ENCODE data around the gene ART1. TPM values are rescaled to one million over a fixed set of nuclear protein-coding genes. Genes with fewer than 3 reads are reported as not detected.
A peak's percentile ranks its signal among the peaks of the same experiment; 100 is the strongest.

ART1 gene
- total RNA-seq, 2 experiments from 2014 or later = not detected

DNA sequence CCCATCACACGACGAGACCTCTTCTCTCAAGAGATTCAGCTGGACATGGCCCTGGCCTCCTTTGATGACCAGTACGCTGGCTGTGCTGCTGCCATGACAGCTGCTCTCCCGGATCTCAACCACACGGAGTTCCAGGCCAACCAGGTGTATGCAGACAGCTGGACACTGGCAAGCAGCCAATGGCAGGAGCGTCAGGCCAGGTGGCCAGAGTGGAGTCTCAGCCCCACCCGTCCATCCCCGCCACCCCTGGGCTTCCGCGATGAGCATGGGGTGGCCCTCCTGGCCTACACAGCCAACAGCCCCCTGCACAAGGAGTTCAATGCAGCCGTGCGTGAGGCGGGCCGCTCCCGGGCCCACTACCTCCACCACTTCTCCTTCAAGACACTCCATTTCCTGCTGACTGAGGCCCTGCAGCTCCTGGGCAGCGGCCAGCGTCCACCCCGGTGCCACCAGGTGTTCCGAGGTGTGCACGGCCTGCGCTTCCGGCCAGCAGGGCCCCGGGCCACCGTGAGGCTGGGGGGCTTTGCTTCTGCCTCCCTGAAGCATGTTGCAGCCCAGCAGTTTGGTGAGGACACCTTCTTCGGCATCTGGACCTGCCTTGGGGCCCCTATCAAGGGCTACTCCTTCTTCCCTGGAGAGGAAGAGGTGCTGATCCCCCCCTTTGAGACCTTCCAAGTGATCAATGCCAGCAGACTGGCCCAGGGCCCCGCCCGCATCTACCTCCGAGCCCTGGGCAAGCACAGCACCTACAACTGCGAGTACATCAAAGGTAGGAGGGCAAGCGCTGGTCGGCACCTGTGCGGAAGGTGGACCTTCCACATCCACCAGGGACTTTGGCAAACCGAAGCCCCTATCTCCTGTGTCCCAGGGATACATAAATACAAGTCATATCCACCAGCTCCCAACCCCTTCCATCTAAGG, 14.9 kb downstream of the ART1 start:
- Mint-ChIP-seq H3K4me1 (ENCODE audit: low read depth) (no peaks in the 10 kb centered on the region), H3K27ac (no peak overlapping the region), H3K4me3 (no peak overlapping the region), H3K36me3 (ENCODE audit: low read depth) (peaks cover 5% of the 10 kb centered on the region), H3K9me3 (ENCODE audit: insufficient read depth) (no peaks in the 10 kb centered on the region), H3K27me3 (ENCODE audit: low read depth) (peaks cover 13% of the 10 kb centered on the region)
- no peak for ATAC-seq
- ChIA-PET POLR2A (no interaction called here), CTCF (no interaction called here)
- no peak for DNase-seq

DNA sequence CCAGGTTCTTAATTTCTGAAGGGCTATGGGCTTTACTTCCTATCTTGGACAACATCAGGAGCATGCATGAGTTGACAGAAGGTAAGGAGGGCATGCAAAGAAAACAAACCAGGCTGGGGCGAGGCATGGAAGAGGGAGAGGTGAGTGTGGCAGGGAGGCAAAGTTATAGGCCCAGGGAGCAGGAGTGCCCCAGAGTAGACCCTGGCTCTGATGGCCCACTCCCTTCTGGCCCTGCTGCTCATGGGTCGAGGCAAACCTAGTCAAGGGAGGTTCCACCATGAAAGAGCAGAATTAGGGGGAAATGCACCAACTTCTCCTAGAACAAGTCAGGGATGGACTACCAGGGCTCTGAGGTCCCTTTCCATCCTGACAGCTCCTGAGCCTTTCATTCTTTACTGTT, 16.0 kb downstream of the ART1 start:
- POLR2A ChIA-PET = no interaction called here
- no peak for ATAC-seq
- DNase-seq = no peak
- no peaks in the 10 kb centered on the region for H3K9me3 Mint-ChIP-seq (ENCODE audit: insufficient read depth)
- H3K36me3 Mint-ChIP-seq (ENCODE audit: low read depth) = peaks cover 15% of the 10 kb centered on the region
- H3K27ac Mint-ChIP-seq = no peak overlapping the region
- H3K4me3 Mint-ChIP-seq = no peak overlapping the region
- CTCF ChIA-PET = no interaction called here
- no peaks in the 10 kb centered on the region for H3K4me1 Mint-ChIP-seq (ENCODE audit: low read depth)
- peaks cover 7% of the 10 kb centered on the region for H3K27me3 Mint-ChIP-seq (ENCODE audit: low read depth)

DNA sequence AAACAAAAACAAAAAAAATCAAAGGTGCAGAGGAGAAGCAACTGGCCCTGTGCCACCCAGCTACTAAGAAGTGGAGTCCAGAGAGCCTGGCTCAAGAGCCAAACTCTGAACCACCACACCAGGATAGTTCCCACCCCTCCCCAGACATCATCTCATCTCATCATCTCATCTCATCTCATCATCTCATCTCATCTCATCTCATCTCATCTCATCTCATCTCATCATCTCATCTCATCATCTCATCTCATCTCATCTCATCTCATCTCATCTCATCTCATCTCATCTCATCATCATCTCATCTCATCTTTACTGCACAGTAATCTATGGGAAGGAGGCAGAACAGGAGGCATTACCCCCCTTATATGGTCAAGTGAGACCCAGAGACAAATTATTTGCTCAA, 17.9 kb downstream of the ART1 start:
- no peaks in the 10 kb centered on the region for H3K9me3 Mint-ChIP-seq (ENCODE audit: insufficient read depth)
- H3K4me1 Mint-ChIP-seq (ENCODE audit: low read depth) = no peaks in the 10 kb centered on the region
- H3K36me3 Mint-ChIP-seq (ENCODE audit: low read depth) = peaks cover 16% of the 10 kb centered on the region
- no peak overlapping the region for H3K4me3 Mint-ChIP-seq
- no peak overlapping the region for H3K27ac Mint-ChIP-seq
- DNase-seq (no peak), ATAC-seq (no peak)
- H3K27me3 Mint-ChIP-seq (ENCODE audit: low read depth) = peaks cover 4% of the 10 kb centered on the region
- POLR2A ChIA-PET = interaction anchor here (0.6 kb wide), 1 partner anchor 521 kb away, joined by 3 read pairs; no protein-coding TSS in a partner anchor
- CTCF ChIA-PET = no interaction called here

DNA sequence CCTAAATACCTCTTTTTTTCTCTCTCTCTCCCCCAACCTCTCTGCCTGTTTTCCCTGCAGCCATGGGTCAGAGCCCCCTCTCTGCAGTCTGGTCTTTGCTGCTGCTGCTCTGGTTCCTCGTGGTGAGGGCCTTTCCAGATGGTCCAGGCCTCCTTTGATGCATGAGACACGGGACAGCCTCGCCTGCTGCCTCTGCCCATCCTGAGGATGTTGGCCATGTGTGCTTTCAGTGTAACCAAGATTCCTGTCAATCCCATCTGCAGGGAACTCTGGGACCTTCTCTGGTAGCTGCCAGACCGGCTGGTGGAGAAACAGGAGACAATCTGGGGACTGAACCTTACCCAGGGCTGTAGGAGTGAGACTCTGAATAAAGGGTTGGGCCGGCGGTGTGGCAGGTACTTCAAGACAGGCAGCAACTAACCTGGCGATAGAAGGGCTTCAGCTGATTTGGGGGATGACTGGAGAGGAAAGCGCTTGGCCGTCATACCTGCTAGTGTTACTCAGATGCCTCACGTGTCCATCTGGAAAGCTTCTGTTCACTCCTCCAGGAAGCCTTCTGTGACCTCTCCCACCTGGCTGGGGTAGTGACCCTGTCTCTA, 19.2 kb downstream of the ART1 start:
- Mint-ChIP-seq H3K27me3 (ENCODE audit: low read depth) (no peaks in the 10 kb centered on the region), H3K4me1 (ENCODE audit: low read depth) (no peaks in the 10 kb centered on the region), H3K27ac (no peak overlapping the region), H3K4me3 (no peak overlapping the region), H3K36me3 (ENCODE audit: low read depth) (peaks cover 18% of the 10 kb centered on the region), H3K9me3 (ENCODE audit: insufficient read depth) (no peaks in the 10 kb centered on the region)
- ChIA-PET CTCF (no interaction called here), POLR2A (no interaction called here)
- DNase-seq (no peak), ATAC-seq (no peak)

DNA sequence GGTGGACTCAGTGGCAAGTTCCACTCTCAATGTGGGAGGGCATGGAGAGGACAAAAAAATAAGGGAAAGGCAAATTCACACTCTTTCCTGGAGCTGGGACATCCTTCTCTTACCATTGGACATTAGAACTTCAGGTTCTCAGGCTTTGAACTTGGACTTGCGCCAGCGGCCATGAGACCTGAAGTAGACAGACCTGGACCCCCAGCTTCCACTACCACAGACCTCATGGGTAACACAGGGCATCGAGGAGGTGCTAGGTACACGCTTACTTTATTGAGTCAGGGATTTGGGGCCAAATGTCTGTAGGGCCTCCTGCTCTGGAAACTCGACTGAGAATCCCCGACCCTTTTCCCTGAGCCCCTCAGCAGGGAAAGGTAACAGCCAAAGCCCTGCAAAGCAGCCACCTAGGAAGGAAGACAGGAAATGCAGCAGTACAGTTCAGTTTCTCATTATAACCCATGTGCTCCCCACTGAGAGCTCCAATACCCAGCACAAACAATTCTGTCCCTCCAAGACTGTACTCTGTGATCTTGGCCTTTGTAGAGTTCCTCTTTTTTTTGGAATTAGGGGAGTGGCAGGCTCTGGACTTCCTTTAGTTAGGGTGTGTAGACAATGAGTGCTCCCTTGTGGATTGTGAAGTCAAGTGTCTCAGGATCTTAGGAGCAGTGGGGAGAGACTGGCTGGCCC, 20.6 kb downstream of the ART1 start:
- DNase-seq (no peak), ATAC-seq (no peak)
- H3K9me3 Mint-ChIP-seq (ENCODE audit: insufficient read depth) = no peaks in the 10 kb centered on the region
- no peak overlapping the region for H3K27ac Mint-ChIP-seq
- ChIA-PET CTCF (no interaction called here), POLR2A (interaction anchor here (0.6 kb wide), 1 partner anchor 13 kb away, joined by 4 read pairs; no protein-coding TSS in a partner anchor)
- peaks cover 22% of the 10 kb centered on the region for H3K36me3 Mint-ChIP-seq (ENCODE audit: low read depth)
- no peaks in the 10 kb centered on the region for H3K27me3 Mint-ChIP-seq (ENCODE audit: low read depth)
- no peaks in the 10 kb centered on the region for H3K4me1 Mint-ChIP-seq (ENCODE audit: low read depth)
- H3K4me3 Mint-ChIP-seq = no peak overlapping the region

DNA sequence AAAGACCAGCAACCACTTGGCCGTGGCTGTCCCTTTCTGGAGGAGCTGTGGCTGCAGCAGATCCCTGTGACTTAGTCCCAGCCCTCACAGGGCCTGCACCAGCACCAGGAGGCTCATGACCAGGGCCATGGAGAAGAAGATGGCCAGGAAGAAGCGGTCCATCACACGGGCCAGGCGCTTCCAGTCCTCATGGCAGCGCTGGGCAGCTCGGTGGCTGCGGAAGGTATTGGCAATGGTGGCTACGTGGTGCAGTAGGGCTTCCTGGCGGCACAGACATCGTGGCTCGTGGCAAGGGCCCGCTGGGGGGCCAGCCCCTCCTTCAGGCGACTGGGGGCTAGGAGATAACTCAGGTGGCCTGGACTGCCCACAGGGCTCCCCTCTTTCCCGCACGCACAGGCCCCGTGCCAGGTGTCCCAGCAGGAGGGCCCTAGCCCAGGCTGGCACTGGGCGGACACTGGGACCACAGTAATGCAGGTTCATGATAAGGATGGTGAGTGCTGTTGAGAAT, 21.1 kb downstream of the ART1 start:
- H3K4me1 Mint-ChIP-seq (ENCODE audit: low read depth) = no peaks in the 10 kb centered on the region
- DNase-seq (no peak), ATAC-seq (no peak)
- H3K27me3 Mint-ChIP-seq (ENCODE audit: low read depth) = no peaks in the 10 kb centered on the region
- ChIA-PET POLR2A (no interaction called here), CTCF (no interaction called here)
- no peaks in the 10 kb centered on the region for H3K9me3 Mint-ChIP-seq (ENCODE audit: insufficient read depth)
- no peak overlapping the region for H3K27ac Mint-ChIP-seq
- no peak overlapping the region for H3K4me3 Mint-ChIP-seq
- peaks cover 22% of the 10 kb centered on the region for H3K36me3 Mint-ChIP-seq (ENCODE audit: low read depth)

DNA sequence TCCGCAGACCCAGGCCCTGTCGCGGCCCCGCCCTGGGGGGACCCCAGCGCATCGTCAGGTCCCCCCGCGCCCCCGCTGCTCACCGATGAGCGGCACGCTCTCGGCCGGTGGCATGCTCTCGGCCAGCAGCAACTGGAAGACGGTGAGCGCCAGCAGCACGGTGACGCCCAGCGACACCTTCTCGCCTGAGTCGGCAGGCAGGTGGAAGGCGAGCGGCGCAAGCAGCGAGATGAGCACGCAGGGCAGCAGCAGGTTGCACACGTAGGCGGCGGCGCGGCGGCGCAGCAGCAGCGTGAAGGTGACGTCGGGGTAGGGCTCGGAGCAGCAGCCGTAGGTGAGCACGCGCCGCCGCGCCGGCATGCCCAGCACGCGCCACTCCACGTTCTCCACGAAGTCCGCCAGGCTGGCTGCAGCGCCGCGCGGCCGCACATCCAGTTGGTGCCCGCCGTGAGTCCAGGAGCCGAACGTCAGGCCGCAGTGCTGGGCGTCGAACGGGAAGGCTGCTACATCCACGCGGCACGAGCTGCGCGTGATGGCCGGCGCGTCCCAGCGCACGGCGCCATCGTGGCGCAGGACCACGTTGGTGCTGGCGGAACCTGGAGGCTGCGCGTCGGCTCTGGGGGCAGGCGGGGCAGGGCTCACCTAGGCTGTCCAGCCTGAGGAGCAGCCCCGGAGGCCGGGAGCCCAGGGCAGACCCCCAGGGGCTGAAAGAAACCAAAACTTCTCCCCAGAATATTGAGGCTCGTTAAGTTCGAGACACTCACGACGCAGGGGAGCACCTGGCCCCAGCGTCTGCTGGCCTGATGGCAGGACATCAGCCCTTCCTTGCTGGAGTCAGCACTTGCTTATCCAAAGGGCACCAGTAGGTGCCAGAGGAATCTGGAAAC, 22.5 kb downstream of the ART1 start:
- peaks cover 22% of the 10 kb centered on the region for H3K36me3 Mint-ChIP-seq (ENCODE audit: low read depth)
- POLR2A ChIA-PET = no interaction called here

DNA sequence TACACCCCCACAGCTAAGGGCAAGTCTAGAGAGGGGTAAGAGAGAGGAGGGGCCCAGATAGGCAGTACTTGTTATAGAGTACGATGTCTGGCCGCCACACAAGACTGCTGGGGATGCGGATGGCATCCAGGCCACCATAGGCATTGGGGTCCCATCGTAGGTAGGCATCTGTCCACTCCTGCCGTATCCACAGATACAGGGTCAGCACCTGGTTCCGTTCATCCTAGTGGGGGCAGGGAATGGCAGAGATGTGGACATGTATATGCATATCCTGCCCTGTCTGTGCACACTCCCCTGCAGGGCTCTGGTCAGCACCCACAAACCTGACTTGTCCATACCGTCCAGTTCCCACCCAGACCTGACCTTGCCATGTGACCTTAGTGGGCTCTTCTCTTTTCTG, 24.2 kb downstream of the ART1 start:
- no peak overlapping the region for H3K4me3 Mint-ChIP-seq
- ATAC-seq (no peak), DNase-seq (no peak)
- no peaks in the 10 kb centered on the region for H3K4me1 Mint-ChIP-seq (ENCODE audit: low read depth)
- H3K36me3 Mint-ChIP-seq (ENCODE audit: low read depth) = peaks cover 24% of the 10 kb centered on the region
- no peaks in the 10 kb centered on the region for H3K9me3 Mint-ChIP-seq (ENCODE audit: insufficient read depth)
- POLR2A ChIA-PET = no interaction called here
- peak overlapping the region; percentile 22 for H3K27ac Mint-ChIP-seq
- H3K27me3 Mint-ChIP-seq (ENCODE audit: low read depth) = no peaks in the 10 kb centered on the region
- CTCF ChIA-PET = no interaction called here

More for the DNA sequence above, 22.5 kb downstream of the ART1 start:
- ATAC-seq (no peak), DNase-seq (no peak)
- Mint-ChIP-seq H3K27me3 (ENCODE audit: low read depth) (no peaks in the 10 kb centered on the region), H3K4me1 (ENCODE audit: low read depth) (no peaks in the 10 kb centered on the region), H3K9me3 (ENCODE audit: insufficient read depth) (no peaks in the 10 kb centered on the region), H3K4me3 (no peak overlapping the region), H3K27ac (no peak overlapping the region)
- CTCF ChIA-PET = no interaction called here

DNA sequence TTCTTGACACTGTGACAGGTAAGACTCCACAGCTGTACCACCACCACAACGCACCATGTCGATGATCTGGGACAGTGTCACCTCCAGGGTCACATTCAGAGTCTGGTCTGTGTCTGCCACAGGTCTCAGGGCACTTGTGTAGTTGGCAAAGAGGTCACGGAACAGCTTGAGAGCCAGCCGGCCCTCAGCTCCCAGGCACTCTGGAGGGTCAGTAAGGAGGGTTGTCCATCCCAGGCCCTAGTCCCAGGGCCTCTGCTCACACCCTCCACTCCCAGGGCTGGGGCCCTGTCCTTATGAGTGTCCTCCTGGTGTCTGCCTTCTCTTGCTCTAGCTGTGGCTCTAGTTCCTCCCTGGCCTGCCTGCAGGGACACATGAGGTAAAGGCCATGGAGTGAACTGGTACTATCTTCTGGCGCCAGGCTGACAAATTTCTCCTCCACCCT, 24.8 kb downstream of the ART1 start:
- no peak for DNase-seq
- CTCF ChIA-PET = no interaction called here

DNA sequence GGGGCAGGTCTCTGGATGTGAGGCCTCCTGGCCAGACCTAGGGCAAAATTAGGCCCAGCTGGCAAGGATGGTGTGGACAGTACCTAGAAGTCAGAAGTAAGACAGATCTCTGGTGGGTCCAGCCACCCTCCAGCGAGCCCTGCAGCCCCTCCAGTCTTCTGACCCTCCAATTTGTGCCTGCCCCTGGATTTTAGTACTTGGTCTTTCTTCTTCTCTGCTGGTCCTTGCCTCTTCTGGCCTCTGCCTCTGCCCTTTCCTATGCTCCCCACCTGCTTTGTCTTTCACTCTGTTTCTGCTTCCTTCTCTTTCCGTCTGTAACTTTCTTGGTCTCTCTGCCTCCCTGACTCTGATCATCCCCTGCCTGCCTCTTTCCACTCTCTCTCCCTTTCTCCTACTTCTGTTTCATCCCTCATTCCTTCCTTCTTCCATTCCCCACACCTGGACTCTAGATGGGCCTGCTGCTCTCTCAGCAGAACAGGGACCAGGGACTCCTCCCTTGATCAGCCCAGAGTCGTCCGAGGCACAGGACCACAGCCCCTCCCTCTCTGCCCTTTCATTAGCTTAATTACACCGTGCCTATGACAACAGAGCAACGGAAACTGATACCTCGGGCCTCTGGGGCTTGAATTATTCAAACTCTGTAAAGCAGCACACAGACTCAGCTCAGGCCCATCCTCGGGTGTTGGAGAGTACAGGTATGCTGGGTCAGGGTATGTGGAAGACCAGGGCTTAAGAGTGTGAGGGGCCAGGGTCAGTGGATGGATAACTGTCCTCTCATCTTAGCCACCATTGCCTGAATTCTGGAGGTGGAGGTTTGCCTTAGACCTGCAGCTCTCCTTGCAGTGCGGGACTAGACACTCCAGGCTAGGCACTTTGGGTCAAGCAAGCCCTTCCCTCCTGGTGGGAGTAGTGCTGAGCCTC, 26.7 kb downstream of the ART1 start, which contains the start of gene CHRNA10:
Gene CHRNA10 (minus strand): TSS at position 51 of the 921 bp plus-strand sequence. CDS start 72 bp downstream, outside the sequence.
- no peak for DNase-seq
- POLR2A ChIA-PET = no interaction called here
- CTCF ChIA-PET = no interaction called here
- H3K27me3 Mint-ChIP-seq (ENCODE audit: low read depth) = no peaks in the 10 kb centered on the region
- H3K9me3 Mint-ChIP-seq (ENCODE audit: insufficient read depth) = no peaks in the 10 kb centered on the region
- H3K4me1 Mint-ChIP-seq (ENCODE audit: low read depth) = no peaks in the 10 kb centered on the region
- no peak for ATAC-seq
- H3K27ac Mint-ChIP-seq = peak within 1 kb of the TSS; percentile 58
- peaks cover 30% of the 10 kb centered on the region for H3K36me3 Mint-ChIP-seq (ENCODE audit: low read depth)
- no peak within 1 kb of the TSS for H3K4me3 Mint-ChIP-seq

More for the DNA sequence above, 24.8 kb downstream of the ART1 start:
- peaks cover 25% of the 10 kb centered on the region for H3K36me3 Mint-ChIP-seq (ENCODE audit: low read depth)
- POLR2A ChIA-PET = no interaction called here
- H3K4me3 Mint-ChIP-seq = no peak overlapping the region
- H3K9me3 Mint-ChIP-seq (ENCODE audit: insufficient read depth) = no peaks in the 10 kb centered on the region
- H3K27ac Mint-ChIP-seq = no peak overlapping the region
- no peaks in the 10 kb centered on the region for H3K27me3 Mint-ChIP-seq (ENCODE audit: low read depth)
- no peak for ATAC-seq
- H3K4me1 Mint-ChIP-seq (ENCODE audit: low read depth) = no peaks in the 10 kb centered on the region
